Mucosa of stomach (tissue), 1 donor: ENCODE data around the gene HECW1.

Experiments
- H3K27me3 ChIP-seq: one replicate; pipeline ENCODE4 v1.7.0; 2013; ENCODE audit warnings: mild to moderate bottlenecking, low read length; ENCODE audit not compliant: control insufficient read depth, insufficient read depth
- H3K36me3 ChIP-seq: one replicate; pipeline ENCODE4 v1.7.0; 2013; ENCODE audit warnings: low read length; ENCODE audit not compliant: control insufficient read depth, insufficient read depth
- H3K4me1 ChIP-seq: one replicate; pipeline ENCODE4 v1.7.0; 2013; ENCODE audit warnings: mild to moderate bottlenecking, low read length; ENCODE audit not compliant: control insufficient read depth, insufficient read depth
- H3K4me3 ChIP-seq: one replicate; pipeline ENCODE4 v1.7.0; 2013; ENCODE audit warnings: low read length
- H3K9ac ChIP-seq: one replicate; pipeline ENCODE4 v1.7.0; 2013; ENCODE audit warnings: mild to moderate bottlenecking, low read length, moderate library complexity
- H3K9me3 ChIP-seq: one replicate; pipeline ENCODE4 v1.7.0; 2013; ENCODE audit warnings: mild to moderate bottlenecking, low read length, moderate library complexity; ENCODE audit not compliant: control insufficient read depth
- donor health status: Pancreatic carcinoma.

The HECW1 gene

GRCh38 chr7:43137811-43138210, 25.4 kb downstream of the HECW1 start:
- Histone ChIP-seq H3K4me1 (no peaks in the 10 kb centered on the region), H3K4me3 (no peak overlapping the region), H3K36me3 (no peaks in the 10 kb centered on the region), H3K27me3 (peaks cover 3% of the 10 kb centered on the region), H3K9me3 (no peaks in the 10 kb centered on the region), H3K9ac (no peak overlapping the region)

GRCh38 chr7:43138710-43139109, 26.3 kb downstream of the HECW1 start:
- H3K9me3 ChIP-seq = no peaks in the 10 kb centered on the region
- no peaks in the 10 kb centered on the region for H3K36me3 ChIP-seq
- H3K9ac ChIP-seq = no peak overlapping the region

GRCh38 chr7:43139137-43139536, 26.7 kb downstream of the HECW1 start:
- Histone ChIP-seq H3K9me3 (no peaks in the 10 kb centered on the region), H3K9ac (no peak overlapping the region), H3K4me3 (no peak overlapping the region), H3K27me3 (peaks cover 3% of the 10 kb centered on the region), H3K4me1 (no peaks in the 10 kb centered on the region), H3K36me3 (no peaks in the 10 kb centered on the region)

More at GRCh38 chr7:43138710-43139109, 26.3 kb downstream of the HECW1 start:
- Histone ChIP-seq H3K4me3 (no peak overlapping the region), H3K27me3 (peaks cover 3% of the 10 kb centered on the region), H3K4me1 (no peaks in the 10 kb centered on the region)

GRCh38 chr7:43140186-43140585, 27.7 kb downstream of the HECW1 start:
- Histone ChIP-seq H3K9ac (no peak overlapping the region), H3K27me3 (peaks cover 3% of the 10 kb centered on the region), H3K4me3 (no peak overlapping the region), H3K9me3 (no peaks in the 10 kb centered on the region), H3K36me3 (no peaks in the 10 kb centered on the region), H3K4me1 (no peaks in the 10 kb centered on the region)

GRCh38 chr7:43141091-43141490, 28.6 kb downstream of the HECW1 start:
- H3K36me3 ChIP-seq = no peaks in the 10 kb centered on the region
- H3K27me3 ChIP-seq = peaks cover 3% of the 10 kb centered on the region
- no peaks in the 10 kb centered on the region for H3K4me1 ChIP-seq

GRCh38 chr7:43142703-43143102, 30.3 kb downstream of the HECW1 start:
- H3K4me1 ChIP-seq = no peaks in the 10 kb centered on the region
- H3K9me3 ChIP-seq = no peaks in the 10 kb centered on the region
- no peaks in the 10 kb centered on the region for H3K27me3 ChIP-seq

More at GRCh38 chr7:43141091-43141490, 28.6 kb downstream of the HECW1 start:
- no peak overlapping the region for H3K9ac ChIP-seq
- H3K9me3 ChIP-seq = no peaks in the 10 kb centered on the region
- H3K4me3 ChIP-seq = no peak overlapping the region

GRCh38 chr7:43143918-43144589, 31.6 kb downstream of the HECW1 start:
- H3K4me1 ChIP-seq = no peaks in the 10 kb centered on the region
- H3K4me3 ChIP-seq = no peak overlapping the region
- H3K9me3 ChIP-seq = no peaks in the 10 kb centered on the region
- H3K27me3 ChIP-seq = no peaks in the 10 kb centered on the region
- no peak overlapping the region for H3K9ac ChIP-seq
- no peaks in the 10 kb centered on the region for H3K36me3 ChIP-seq

More at GRCh38 chr7:43142703-43143102, 30.3 kb downstream of the HECW1 start:
- H3K36me3 ChIP-seq = no peaks in the 10 kb centered on the region
- H3K9ac ChIP-seq = no peak overlapping the region
- H3K4me3 ChIP-seq = no peak overlapping the region

GRCh38 chr7:43148161-43148731, 35.8 kb downstream of the HECW1 start:
- H3K4me1 ChIP-seq = no peaks in the 10 kb centered on the region
- no peaks in the 10 kb centered on the region for H3K9me3 ChIP-seq

GRCh38 chr7:43151076-43151475, 38.6 kb downstream of the HECW1 start:
- no peaks in the 10 kb centered on the region for H3K9me3 ChIP-seq
- H3K4me1 ChIP-seq = no peaks in the 10 kb centered on the region
- H3K36me3 ChIP-seq = no peaks in the 10 kb centered on the region
- no peak overlapping the region for H3K9ac ChIP-seq
- H3K27me3 ChIP-seq = no peaks in the 10 kb centered on the region
- no peak overlapping the region for H3K4me3 ChIP-seq

More at GRCh38 chr7:43148161-43148731, 35.8 kb downstream of the HECW1 start:
- no peaks in the 10 kb centered on the region for H3K36me3 ChIP-seq
- H3K4me3 ChIP-seq = no peak overlapping the region
- H3K27me3 ChIP-seq = no peaks in the 10 kb centered on the region
- no peak overlapping the region for H3K9ac ChIP-seq

GRCh38 chr7:43152696-43153095, 40.2 kb downstream of the HECW1 start:
- Histone ChIP-seq H3K36me3 (no peaks in the 10 kb centered on the region), H3K9me3 (no peaks in the 10 kb centered on the region), H3K27me3 (no peaks in the 10 kb centered on the region), H3K4me3 (no peak overlapping the region), H3K9ac (no peak overlapping the region), H3K4me1 (no peaks in the 10 kb centered on the region)

GRCh38 chr7:43155636-43156035, 43.2 kb downstream of the HECW1 start:
- no peaks in the 10 kb centered on the region for H3K4me1 ChIP-seq
- no peaks in the 10 kb centered on the region for H3K27me3 ChIP-seq
- H3K4me3 ChIP-seq = no peak overlapping the region
- no peaks in the 10 kb centered on the region for H3K36me3 ChIP-seq
- H3K9ac ChIP-seq = no peak overlapping the region
- no peaks in the 10 kb centered on the region for H3K9me3 ChIP-seq

- Histone ChIP-seq H3K4me3 (no peak overlapping the region), H3K4me1 (no peaks in the 10 kb centered on the region), H3K27me3 (no peaks in the 10 kb centered on the region), H3K9me3 (no peaks in the 10 kb centered on the region), H3K9ac (no peak overlapping the region), H3K36me3 (no peaks in the 10 kb centered on the region)
These were observed 51.4 kb downstream of the HECW1 start for GRCh38 chr7:43163885-43164284.
